Upper lobe of right lung (tissue), 1 donor: ENCODE results near the gene MMP28. TPM values are rescaled to one million over a fixed set of nuclear protein-coding genes. Genes with fewer than 3 reads are reported as not detected.

Experiments used
- ATAC-seq: fragments of 200-7000 bp; cut with Tn5 transposase; one replicate; pipeline ENCODE4 v1.9.1; 2020; ENCODE audit warnings: mild to moderate bottlenecking, moderate library complexity
- DNase-seq: peaks from one replicate; pipeline ENCODE4 v3.0.0-alpha.2; 2020
- H3K27ac ChIP-seq: fragments of 200-600 bp; one replicate; pipeline ENCODE4 v1.8.0; 2022
- H3K27me3 ChIP-seq: fragments of 200-600 bp; one replicate; pipeline ENCODE4 v1.8.0; 2022; ENCODE audit warnings: mild to moderate bottlenecking
- H3K36me3 ChIP-seq: fragments of 200-600 bp; one replicate; pipeline ENCODE4 v1.8.0; 2022
- H3K4me1 ChIP-seq: fragments of 200-600 bp; one replicate; pipeline ENCODE4 v1.8.0; 2022
- H3K4me3 ChIP-seq: fragments of 200-600 bp; one replicate; pipeline ENCODE4 v1.8.0; 2022; ENCODE audit warnings: mild to moderate bottlenecking
- H3K9me3 ChIP-seq: fragments of 200-600 bp; one replicate; pipeline ENCODE4 v1.8.0; 2022
- intact Hi-C: fragments of 100-400 bp; cut with DNase I; formaldehyde crosslinking; loops from one replicate; pipeline ENCODE4 v1.11.0; 2022
- total RNA-seq: library from RNA; stranded (reverse); fragmentation: NEBNext Ultra II Directional; extraction: Animal tissue kit (Norgen Biotek cat#: 25700); gene quantifications from one replicate; pipeline ENCODE4 v1.2.1, GENCODE V29; 2021
- TF ChIP-seq, protein P1 (sequence below): fragments of 200-600 bp; IDR thresholded peaks from one replicate; pipeline ENCODE4 v1.8.0; 2022; ENCODE audit warnings: antibody characterized with exemption
- donor health status: DM: no; HTN: yes; CAD: no; lungs with severe emphysema.

MMP28 gene
- total RNA-seq, 1 donor from 2014 or later, result 55.6 TPM

DNA sequence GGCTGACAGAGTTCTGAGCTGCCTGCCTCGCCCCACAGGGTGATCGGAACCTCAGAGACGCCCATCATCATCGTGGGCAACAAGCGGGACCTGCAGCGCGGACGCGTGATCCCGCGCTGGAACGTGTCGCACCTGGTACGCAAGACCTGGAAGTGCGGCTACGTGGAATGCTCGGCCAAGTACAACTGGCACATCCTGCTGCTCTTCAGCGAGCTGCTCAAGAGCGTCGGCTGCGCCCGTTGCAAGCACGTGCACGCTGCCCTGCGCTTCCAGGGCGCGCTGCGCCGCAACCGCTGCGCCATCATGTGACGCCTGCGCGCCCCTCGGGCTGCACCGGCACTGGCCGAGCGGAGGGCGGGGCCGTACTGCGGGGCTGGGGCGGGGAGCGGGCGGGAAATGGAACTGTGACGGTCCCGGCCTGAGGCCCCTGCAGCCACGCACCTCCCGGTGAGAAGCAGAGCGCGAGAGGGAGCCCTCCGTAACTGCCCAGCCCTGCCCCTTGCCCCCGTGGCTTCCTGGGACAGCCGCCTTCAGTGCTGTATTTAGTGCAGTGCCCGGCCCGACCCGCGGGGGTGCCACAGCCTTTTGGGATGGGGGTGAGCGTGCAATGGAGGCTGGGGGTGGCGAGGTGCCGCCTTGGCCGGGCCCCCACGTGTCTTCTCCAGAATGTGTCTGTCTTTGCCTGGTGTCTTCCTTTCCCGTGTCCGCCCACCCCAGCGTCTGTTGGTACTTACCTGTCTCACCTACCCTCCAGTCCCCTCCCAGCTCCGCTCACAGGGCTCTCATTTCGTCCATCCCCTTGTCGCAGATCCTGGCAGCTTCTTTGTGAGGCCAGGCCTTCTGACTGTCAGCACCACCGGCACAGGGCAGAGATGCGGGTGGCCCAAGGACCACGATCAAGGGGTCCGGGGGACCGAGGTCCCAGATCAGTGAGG lies 54.2 kb downstream of the MMP28 start:
- H3K27me3 ChIP-seq, result peaks cover 44% of the 10 kb centered on the region
- intact Hi-C loops, result loop anchor here (10.0 kb wide), 1 partner anchor 126 kb away; no protein-coding TSS in a partner anchor
- DNase-seq (no peak), ATAC-seq (peak; percentile 51)
- peak overlapping the region; percentile 21 for H3K4me3 ChIP-seq
- peaks cover 8% of the 10 kb centered on the region for H3K4me1 ChIP-seq
- TF ChIP-seq, protein P1, sequence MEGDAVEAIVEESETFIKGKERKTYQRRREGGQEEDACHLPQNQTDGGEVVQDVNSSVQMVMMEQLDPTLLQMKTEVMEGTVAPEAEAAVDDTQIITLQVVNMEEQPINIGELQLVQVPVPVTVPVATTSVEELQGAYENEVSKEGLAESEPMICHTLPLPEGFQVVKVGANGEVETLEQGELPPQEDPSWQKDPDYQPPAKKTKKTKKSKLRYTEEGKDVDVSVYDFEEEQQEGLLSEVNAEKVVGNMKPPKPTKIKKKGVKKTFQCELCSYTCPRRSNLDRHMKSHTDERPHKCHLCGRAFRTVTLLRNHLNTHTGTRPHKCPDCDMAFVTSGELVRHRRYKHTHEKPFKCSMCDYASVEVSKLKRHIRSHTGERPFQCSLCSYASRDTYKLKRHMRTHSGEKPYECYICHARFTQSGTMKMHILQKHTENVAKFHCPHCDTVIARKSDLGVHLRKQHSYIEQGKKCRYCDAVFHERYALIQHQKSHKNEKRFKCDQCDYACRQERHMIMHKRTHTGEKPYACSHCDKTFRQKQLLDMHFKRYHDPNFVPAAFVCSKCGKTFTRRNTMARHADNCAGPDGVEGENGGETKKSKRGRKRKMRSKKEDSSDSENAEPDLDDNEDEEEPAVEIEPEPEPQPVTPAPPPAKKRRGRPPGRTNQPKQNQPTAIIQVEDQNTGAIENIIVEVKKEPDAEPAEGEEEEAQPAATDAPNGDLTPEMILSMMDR, result no peak
- no peaks in the 10 kb centered on the region for H3K9me3 ChIP-seq
- no peaks in the 10 kb centered on the region for H3K36me3 ChIP-seq
- no peak overlapping the region for H3K27ac ChIP-seq

DNA sequence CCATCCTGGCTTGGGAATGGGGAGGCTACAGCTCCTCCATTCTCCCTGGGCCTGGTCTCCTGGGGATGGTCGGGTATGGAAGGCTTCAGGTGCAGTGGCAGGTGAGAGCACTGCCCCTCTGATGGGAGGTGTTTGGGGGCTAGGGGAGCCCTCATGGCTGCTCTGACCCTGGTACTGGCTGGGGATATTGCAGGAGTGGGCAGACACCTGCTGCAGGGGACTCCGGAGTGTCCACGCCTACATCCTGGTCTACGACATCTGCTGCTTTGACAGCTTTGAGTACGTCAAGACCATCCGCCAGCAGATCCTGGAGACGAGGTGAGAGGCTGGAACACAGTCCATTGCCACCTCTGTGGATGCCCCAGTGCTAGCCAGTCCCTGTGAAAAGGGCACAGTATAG lies 55.2 kb downstream of the MMP28 start:
- DNase-seq (no peak), ATAC-seq (no peak)
- TF ChIP-seq, protein P1, result no peak
- no peak overlapping the region for H3K4me3 ChIP-seq
- intact Hi-C loops, result loop anchor here (10.0 kb wide), 1 partner anchor 125 kb away; no protein-coding TSS in a partner anchor
- no peaks in the 10 kb centered on the region for H3K36me3 ChIP-seq
- no peak overlapping the region for H3K27ac ChIP-seq
- no peaks in the 10 kb centered on the region for H3K9me3 ChIP-seq
- H3K4me1 ChIP-seq, result peaks cover 8% of the 10 kb centered on the region
- H3K27me3 ChIP-seq, result peaks cover 44% of the 10 kb centered on the region

DNA sequence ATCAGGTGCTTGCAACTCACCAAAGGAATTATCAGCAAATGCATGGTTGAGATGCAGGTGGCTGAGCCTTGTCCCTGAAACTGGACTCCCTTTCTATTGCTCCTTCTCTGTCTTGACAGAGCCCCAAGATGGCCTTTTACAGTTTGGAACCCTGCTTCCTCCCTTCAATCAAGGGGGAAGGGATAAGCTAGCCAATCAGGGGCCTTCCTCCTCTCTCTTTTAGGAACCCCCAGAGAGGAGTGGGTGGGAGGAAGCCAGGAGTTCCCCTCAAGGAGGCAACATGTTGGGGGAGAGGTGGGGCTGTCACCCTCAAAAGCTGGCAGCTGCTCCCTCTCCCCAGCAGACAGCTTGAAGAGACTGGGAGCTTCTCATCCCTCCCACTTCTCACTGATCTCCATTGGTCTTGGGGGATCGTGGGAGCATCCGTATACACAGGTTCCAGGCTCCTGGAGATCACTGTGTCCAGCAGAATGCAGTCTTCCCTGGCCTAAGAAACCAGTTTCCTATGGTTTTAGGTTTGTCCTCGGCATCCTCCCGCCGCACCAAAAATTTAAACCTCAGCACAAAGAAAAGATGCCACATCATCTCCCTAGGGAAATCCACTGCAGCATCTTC lies 56.8 kb downstream of the MMP28 start:
- Histone ChIP-seq H3K9me3 (no peaks in the 10 kb centered on the region), H3K4me1 (peaks cover 8% of the 10 kb centered on the region), H3K27ac (no peak overlapping the region), H3K4me3 (no peak overlapping the region), H3K36me3 (no peaks in the 10 kb centered on the region), H3K27me3 (peaks cover 40% of the 10 kb centered on the region)
- ATAC-seq (no peak), DNase-seq (no peak)
- TF ChIP-seq, protein P1, result no peak
- intact Hi-C loops, result no loop called here

DNA sequence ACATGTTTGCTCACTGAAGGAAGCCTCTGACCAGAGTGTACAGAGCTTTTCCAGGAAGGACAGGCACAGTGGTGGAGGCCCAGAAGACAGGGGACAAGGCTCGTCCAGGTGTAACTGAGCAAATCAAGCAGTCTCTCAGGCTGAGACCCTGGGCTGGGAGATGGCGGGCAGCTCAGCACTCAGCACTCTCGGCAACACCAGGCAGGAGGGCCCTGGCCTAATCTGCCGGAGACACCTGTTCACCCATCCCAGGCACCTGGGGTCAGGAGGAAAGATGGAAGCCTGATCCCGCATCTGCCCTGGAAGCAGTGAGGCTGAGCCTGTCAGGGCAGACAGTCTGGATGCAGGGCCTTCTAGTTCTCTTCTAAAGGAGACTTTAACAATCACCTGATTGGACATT lies 59.2 kb downstream of the MMP28 start:
- Histone ChIP-seq H3K27ac (no peak overlapping the region), H3K9me3 (no peaks in the 10 kb centered on the region), H3K4me1 (peaks cover 6% of the 10 kb centered on the region), H3K36me3 (no peaks in the 10 kb centered on the region), H3K27me3 (peaks cover 16% of the 10 kb centered on the region), H3K4me3 (no peak overlapping the region)
- intact Hi-C loops, result no loop called here
- ATAC-seq, result no peak
- TF ChIP-seq, protein P1, result no peak
- DNase-seq, result no peak

DNA sequence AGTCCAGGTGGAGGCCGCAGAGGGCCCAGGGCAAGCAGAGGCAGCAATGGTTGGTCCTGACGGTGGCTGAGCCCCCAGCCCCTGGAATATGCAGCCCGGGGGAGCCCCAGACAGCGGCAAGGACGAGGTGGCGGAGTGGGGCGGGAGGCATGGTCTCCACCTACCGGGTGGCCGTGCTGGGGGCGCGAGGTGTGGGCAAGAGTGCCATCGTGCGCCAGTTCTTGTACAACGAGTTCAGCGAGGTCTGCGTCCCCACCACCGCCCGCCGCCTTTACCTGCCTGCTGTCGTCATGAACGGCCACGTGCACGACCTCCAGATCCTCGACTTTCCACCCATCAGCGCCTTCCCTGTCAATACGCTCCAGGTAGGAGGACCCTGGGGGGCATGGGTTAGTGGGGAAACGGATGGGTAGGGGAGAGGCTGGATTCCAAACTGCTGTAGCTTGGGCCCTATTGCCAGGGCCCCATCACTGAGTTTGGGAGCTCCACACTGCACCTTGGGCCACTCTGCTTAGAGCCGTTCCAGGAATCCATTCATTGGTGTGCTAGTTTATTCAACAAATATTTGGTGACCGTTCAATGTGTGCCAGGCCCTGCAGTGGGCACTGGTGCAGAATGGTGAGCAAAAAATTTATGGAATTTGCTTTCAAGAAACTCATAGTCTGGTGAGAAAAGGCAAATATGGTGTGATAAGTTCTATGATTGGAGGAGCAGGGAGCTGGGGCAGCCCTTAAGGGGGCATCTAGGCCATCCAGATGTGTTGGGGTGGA lies 60.2 kb downstream of the MMP28 start:
- TF ChIP-seq, protein P1, result no peak
- Histone ChIP-seq H3K9me3 (no peaks in the 10 kb centered on the region), H3K27me3 (peaks cover 6% of the 10 kb centered on the region), H3K4me3 (no peak overlapping the region), H3K27ac (no peak overlapping the region), H3K36me3 (no peaks in the 10 kb centered on the region), H3K4me1 (peaks cover 11% of the 10 kb centered on the region)
- no peak for ATAC-seq
- DNase-seq, result no peak
- intact Hi-C loops, result no loop called here
